PC-9 (cell line): ENCODE data around the gene MRPL40. TPM values are rescaled to one million over a fixed set of nuclear protein-coding genes. Genes with fewer than 3 reads are reported as not detected.

ENCODE experiments used
- BruUV-seq: library from RNA; stranded (reverse); fragments of 400-500 nt; replicated peaks from 2 replicates; lab custom pipeline; 2021; lab: Mats Ljungman, UMichigan
- CTCF ChIA-PET: fragments of 300-600 bp; sonication (Branson Sonifier 250); formaldehyde crosslinking; loops from one replicate; lab custom pipeline; 2022; ENCODE audit warnings: antibody characterized with exemption; lab: Charles Lee
- POLR2A ChIA-PET: fragments of 300-600 bp; sonication (Branson Sonifier 250); formaldehyde crosslinking; loops from one replicate; lab custom pipeline; 2022; ENCODE audit warnings: antibody characterized with exemption; ENCODE audit not compliant: unreplicated experiment; lab: Charles Lee
- DNase-seq, 2 experiments: peaks; one replicate each; pipeline versions ENCODE4 v3.0.0 to v3.0.0-alpha.2; 2015 to 2022; ENCODE audit warnings: mixed read lengths in 1 of 2
- H2AFZ ChIP-seq: fragments of 200-600 bp; sonication (generic); 2 replicates; pipeline ENCODE4 v1.8.1; 2017; ENCODE audit warnings: antibody characterized with exemption
- H3F3A ChIP-seq: fragments of 200-600 bp; sonication (generic); 2 replicates; pipeline ENCODE4 v1.8.1; 2017; ENCODE audit warnings: antibody characterized with exemption, mild to moderate bottlenecking, low read depth; ENCODE audit not compliant: insufficient read depth
- H3K27ac ChIP-seq: fragments of 200-600 bp; sonication (generic); 2 replicates; pipeline ENCODE4 v1.6.1; 2016; ENCODE audit warnings: mixed run types
- H3K27me3 ChIP-seq: fragments of 200-600 bp; sonication (generic); 2 replicates; pipeline ENCODE4 v1.6.1; 2016; ENCODE audit warnings: low read depth, mixed run types; ENCODE audit not compliant: insufficient read depth
- H3K36me3 ChIP-seq: fragments of 200-600 bp; sonication (generic); 2 replicates; pipeline ENCODE4 v1.6.1; 2016; ENCODE audit warnings: low read depth, mixed run types
- H3K4me1 ChIP-seq: fragments of 200-600 bp; sonication (generic); replicated peaks from 2 replicates; pipeline ENCODE4 v1.6.1; 2016; ENCODE audit warnings: mixed run types; ENCODE audit not compliant: insufficient read depth
- H3K4me2 ChIP-seq: fragments of 200-600 bp; sonication (generic); 2 replicates; pipeline ENCODE4 v1.6.1; 2017; ENCODE audit warnings: mixed run types
- H3K4me3 ChIP-seq: fragments of 200-600 bp; sonication (generic); 2 replicates; pipeline ENCODE4 v1.6.1; 2016; ENCODE audit warnings: mixed run types
- H3K79me2 ChIP-seq: fragments of 200-600 bp; sonication (generic); 2 replicates; pipeline ENCODE4 v1.6.1; 2017; ENCODE audit warnings: low read depth, mixed run types
- H3K9me2 ChIP-seq: fragments of 200-600 bp; sonication (generic); 2 replicates; pipeline ENCODE4 v1.8.1; 2017; ENCODE audit warnings: mild to moderate bottlenecking; ENCODE audit not compliant: insufficient read depth
- H3K9me3 ChIP-seq: fragments of 200-600 bp; sonication (generic); 2 replicates; pipeline ENCODE4 v1.8.1; 2016; ENCODE audit warnings: low read depth; ENCODE audit not compliant: insufficient read depth
- H4K20me1 ChIP-seq: fragments of 200-600 bp; sonication (generic); 2 replicates; pipeline ENCODE4 v1.8.1; 2017; ENCODE audit not compliant: insufficient read depth
- EZH2 ChIP-seq: fragments of 200-600 bp; sonication (generic); IDR thresholded peaks from 2 replicates; pipeline ENCODE4 v1.8.0; 2017; ENCODE audit warnings: antibody characterized with exemption, low read depth
- intact Hi-C: fragments of 100-400 bp; cut with micrococcal nuclease; formaldehyde crosslinking; loops from one replicate; pipeline ENCODE4 v1.10.0; 2022; ENCODE audit not compliant: unreplicated experiment
- total RNA-seq: library from RNA; stranded (reverse); gene quantifications from 2 replicates; pipeline ENCODE4 v1.2.3, GENCODE V29; 2021
- TF ChIP-seq, protein P1 (sequence below): fragments of 200-600 bp; sonication (generic); conservative IDR thresholded peaks from 2 replicates; pipeline ENCODE4 v1.6.1; 2017; ENCODE audit warnings: mixed run types, antibody characterized with exemption, mild to moderate bottlenecking, moderate library complexity

Gene MRPL40
- total RNA-seq, 1 experiment from 2014 or later, result 25.1 TPM

DNA sequence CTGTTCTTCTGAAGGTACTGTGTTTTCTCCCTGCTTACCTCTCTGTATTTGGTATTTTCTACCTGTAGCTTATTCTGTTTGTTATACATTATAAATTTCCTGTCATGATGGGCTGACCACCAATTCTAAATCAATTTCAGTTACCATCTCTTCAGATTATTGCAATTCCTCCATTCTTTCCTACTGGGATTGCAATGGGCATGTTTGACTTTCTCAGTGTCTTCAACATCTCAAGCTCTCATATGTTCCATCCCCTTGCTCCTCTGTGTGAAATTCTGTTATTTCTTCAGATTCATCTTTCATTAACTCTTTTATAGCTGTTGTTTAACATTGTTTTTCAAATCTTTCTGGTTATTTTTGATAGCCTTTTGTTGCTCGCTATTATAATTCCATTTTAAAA is 30.7 kb downstream of the MRPL40 start:
- intact Hi-C loops, result no loop called here
- no TSS peak for BruUV-seq
- H3K4me2 ChIP-seq, result no peak overlapping the region
- no peaks in the 10 kb centered on the region for H4K20me1 ChIP-seq
- H3K4me3 ChIP-seq, result no peak overlapping the region
- H3K36me3 ChIP-seq, result no peaks in the 10 kb centered on the region
- H3K4me1 ChIP-seq, result no peaks in the 10 kb centered on the region
- H2AFZ ChIP-seq, result no peak overlapping the region
- H3K9me3 ChIP-seq, result no peaks in the 10 kb centered on the region
- no peaks in the 10 kb centered on the region for H3K79me2 ChIP-seq
- H3F3A ChIP-seq, result no peaks in the 10 kb centered on the region; the same call in 1 of the 2 replicates
- H3K27me3 ChIP-seq, result no peaks in the 10 kb centered on the region
- no peak for TF ChIP-seq EZH2
- TF ChIP-seq, protein P1, sequence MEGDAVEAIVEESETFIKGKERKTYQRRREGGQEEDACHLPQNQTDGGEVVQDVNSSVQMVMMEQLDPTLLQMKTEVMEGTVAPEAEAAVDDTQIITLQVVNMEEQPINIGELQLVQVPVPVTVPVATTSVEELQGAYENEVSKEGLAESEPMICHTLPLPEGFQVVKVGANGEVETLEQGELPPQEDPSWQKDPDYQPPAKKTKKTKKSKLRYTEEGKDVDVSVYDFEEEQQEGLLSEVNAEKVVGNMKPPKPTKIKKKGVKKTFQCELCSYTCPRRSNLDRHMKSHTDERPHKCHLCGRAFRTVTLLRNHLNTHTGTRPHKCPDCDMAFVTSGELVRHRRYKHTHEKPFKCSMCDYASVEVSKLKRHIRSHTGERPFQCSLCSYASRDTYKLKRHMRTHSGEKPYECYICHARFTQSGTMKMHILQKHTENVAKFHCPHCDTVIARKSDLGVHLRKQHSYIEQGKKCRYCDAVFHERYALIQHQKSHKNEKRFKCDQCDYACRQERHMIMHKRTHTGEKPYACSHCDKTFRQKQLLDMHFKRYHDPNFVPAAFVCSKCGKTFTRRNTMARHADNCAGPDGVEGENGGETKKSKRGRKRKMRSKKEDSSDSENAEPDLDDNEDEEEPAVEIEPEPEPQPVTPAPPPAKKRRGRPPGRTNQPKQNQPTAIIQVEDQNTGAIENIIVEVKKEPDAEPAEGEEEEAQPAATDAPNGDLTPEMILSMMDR, result no peak
- POLR2A ChIA-PET, result no interaction called here
- no peak for DNase-seq
- no peaks in the 10 kb centered on the region for H3K9me2 ChIP-seq
- CTCF ChIA-PET, result no interaction called here
- H3K27ac ChIP-seq, result no peak overlapping the region

DNA sequence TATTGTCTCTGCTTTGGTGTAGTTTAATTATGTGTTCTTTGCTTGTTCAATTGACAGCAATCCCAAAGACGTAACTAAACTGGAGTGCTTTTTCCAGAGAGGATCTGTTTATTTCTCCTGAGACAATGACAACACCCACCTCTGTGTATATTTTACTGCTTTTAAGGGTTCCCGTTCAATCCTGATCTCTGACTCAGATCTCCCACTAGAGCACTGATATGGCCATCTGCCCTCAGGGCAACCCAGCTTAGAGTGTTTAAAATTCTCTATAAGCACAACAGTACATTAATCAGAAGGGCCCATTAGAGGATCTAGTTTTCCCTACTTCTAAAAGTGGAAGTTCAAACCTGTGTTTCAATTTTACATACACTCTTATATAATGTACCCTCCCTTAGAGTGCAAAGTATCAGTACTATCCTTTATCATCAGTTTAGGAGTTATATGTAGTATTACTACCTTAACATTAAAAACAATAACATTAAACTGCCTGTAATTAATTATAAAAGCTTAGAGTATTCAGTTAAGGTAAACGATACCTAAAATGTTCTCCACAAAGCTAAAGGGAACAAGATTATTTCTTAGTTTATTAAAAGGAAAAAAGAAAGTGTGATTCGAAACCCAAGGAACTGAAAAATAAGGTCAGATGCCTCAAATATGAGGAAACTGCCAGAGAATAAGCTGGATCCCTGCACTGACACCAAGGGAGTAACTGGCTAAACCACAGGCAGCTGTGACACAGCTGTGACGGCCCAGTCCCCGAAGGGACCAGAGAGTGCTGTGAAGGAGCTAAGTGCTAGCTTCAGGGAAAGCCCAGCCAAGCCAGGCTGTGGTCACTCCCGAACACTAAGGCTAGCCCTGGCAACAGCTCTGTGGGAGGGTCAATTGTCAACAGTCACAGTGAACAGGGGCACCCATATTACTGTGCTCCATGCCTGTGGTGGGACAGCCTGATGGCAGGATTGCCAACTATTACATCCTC is 31.4 kb downstream of the MRPL40 start:
- no peak overlapping the region for H3K4me2 ChIP-seq
- no peak overlapping the region for H3K27ac ChIP-seq
- POLR2A ChIA-PET, result no interaction called here

DNA sequence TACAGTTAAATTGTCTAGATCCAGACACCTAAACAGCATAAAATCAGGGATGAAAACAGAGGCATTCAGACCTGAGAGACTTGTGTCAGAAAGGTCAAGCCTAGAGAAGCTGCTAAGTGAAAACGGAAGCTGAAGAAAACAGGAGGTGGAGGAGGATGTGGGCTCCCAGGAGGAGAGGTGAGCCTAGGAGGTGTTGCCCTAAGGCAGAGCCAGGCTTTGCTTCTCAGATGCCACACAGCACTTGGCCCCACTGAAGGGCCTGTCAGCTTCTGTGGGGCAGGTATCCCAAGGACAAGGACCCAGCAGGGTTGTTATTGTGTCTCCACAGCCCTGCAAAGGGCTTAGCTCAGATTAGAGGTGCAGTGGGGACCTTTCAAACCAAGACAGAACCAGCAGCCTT is 32.2 kb downstream of the MRPL40 start:
- Histone ChIP-seq H3K27me3 (no peaks in the 10 kb centered on the region), H3K9me2 (no peaks in the 10 kb centered on the region), H3K4me3 (no peak overlapping the region), H3K36me3 (no peaks in the 10 kb centered on the region), H3K4me1 (no peaks in the 10 kb centered on the region), H3K27ac (no peak overlapping the region), H4K20me1 (no peaks in the 10 kb centered on the region), H2AFZ (no peak overlapping the region), H3K79me2 (no peaks in the 10 kb centered on the region), H3F3A (no peaks in the 10 kb centered on the region; the same call in 1 of the 2 replicates), H3K9me3 (no peaks in the 10 kb centered on the region), H3K4me2 (no peak overlapping the region)
- no TSS peak for BruUV-seq
- DNase-seq, result no peak
- POLR2A ChIA-PET, result no interaction called here
- no peak for TF ChIP-seq EZH2
- TF ChIP-seq, protein P1, result no peak
- CTCF ChIA-PET, result no interaction called here
- intact Hi-C loops, result no loop called here

More for the DNA sequence above, 31.4 kb downstream of the MRPL40 start:
- H3F3A ChIP-seq, result no peaks in the 10 kb centered on the region; the same call in 1 of the 2 replicates
- no peaks in the 10 kb centered on the region for H3K36me3 ChIP-seq
- CTCF ChIA-PET, result no interaction called here
- no peaks in the 10 kb centered on the region for H4K20me1 ChIP-seq
- no peaks in the 10 kb centered on the region for H3K27me3 ChIP-seq
- BruUV-seq, result no TSS peak
- TF ChIP-seq, protein P1, result no peak
- no peak for TF ChIP-seq EZH2
- no peak overlapping the region for H3K4me3 ChIP-seq
- no peaks in the 10 kb centered on the region for H3K4me1 ChIP-seq
- H3K79me2 ChIP-seq, result no peaks in the 10 kb centered on the region
- no peaks in the 10 kb centered on the region for H3K9me3 ChIP-seq
- intact Hi-C loops, result no loop called here
- no peaks in the 10 kb centered on the region for H3K9me2 ChIP-seq
- no peak for DNase-seq
- H2AFZ ChIP-seq, result no peak overlapping the region
